ENCODE measurements around the gene LRMDA.

DNA sequence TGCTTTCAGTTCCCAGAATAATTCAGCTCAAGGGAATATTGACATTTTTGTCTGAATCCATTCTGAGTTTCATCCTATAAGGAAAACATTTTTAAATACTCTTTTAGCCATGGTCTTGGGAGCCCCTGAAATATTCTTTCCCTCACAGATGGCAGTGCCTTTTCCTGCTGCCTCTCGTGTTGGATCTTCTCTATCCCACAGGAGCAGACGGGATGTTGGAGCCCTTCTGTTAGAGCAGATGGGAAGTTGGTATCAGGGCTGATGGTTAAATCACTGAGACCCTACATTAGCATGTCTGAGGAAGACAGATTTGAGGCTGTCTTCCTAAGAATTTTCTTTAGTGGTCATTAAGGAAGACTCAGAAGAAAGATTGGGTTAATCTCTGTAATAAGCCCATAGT lies 737.8 kb downstream of the LRMDA start:
- TF ChIP-seq, protein P1, sequence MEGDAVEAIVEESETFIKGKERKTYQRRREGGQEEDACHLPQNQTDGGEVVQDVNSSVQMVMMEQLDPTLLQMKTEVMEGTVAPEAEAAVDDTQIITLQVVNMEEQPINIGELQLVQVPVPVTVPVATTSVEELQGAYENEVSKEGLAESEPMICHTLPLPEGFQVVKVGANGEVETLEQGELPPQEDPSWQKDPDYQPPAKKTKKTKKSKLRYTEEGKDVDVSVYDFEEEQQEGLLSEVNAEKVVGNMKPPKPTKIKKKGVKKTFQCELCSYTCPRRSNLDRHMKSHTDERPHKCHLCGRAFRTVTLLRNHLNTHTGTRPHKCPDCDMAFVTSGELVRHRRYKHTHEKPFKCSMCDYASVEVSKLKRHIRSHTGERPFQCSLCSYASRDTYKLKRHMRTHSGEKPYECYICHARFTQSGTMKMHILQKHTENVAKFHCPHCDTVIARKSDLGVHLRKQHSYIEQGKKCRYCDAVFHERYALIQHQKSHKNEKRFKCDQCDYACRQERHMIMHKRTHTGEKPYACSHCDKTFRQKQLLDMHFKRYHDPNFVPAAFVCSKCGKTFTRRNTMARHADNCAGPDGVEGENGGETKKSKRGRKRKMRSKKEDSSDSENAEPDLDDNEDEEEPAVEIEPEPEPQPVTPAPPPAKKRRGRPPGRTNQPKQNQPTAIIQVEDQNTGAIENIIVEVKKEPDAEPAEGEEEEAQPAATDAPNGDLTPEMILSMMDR (IDR thresholded peaks at IDR 0.05) = no peak
- TF ChIP-seq POLR2AphosphoS5 (IDR thresholded peaks at IDR 0.05) = no peak
- no peak for TF ChIP-seq POLR2A (IDR thresholded peaks at IDR 0.05)
